ENCODE measurements around the gene TRIM33.

Gene TRIM33

DNA sequence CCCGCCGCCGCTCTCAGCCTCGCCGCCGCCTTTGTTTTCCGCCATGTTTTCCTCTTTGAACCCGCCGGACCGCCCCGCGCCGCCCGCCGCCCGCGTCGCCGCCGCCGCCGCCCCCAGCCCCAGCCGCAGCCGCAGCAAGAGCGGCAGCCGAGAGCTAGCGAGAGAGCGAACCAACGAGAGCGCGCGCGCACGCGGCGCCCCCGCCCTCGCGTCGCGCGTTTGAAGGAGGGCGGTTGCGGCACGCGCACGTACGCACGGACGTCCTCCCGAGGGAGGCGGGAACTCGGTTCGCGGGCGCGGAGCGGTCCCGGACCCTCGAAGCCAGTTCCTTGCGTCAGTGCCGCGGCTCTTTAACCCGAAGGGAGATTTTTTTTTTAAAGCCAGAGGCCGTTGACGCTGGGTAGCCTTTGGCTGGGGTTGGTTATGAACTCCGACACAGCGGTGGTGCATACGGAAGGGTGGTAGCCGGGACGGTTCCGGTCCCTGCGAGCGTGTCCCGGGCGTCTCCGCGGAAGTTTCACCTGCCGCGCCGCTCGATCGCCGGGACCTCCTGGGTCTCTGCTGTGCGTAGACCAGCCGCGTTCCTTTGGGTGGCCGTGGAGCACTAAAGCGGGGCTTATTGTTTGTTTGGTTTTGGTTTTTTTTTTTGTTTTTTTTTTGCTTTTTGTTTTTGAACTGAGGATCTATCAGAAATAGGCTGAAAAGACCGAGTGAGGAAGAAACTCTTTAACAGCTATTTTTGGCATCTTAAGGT is at the start of gene TRIM33:
Gene TRIM33, minus strand, starts transcription at position 172 of the 754 bp plus-strand sequence. Its CDS starts 127 bp downstream, at position 45.
- DNase-seq (ENCODE audit: low read depth), result peak; percentile 89

DNA sequence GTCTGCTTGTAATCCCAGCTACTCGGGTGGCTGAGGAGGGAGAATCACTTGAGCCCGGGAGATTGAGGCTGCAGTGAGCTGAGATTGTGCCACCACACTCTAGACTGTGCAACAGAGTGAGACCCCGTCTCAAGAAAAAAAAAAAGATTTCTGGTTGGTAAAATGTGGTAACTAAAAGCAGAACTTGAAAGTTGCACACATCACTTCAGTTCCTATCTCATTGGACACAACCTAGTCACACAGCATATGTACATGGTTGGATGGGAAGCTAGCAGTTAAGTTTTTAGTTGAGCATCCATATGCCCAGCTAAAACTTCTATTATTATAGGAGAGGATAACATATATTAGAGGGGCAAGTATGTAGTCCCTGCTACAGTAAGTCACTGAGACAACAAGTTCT is 48.4 kb upstream of the TRIM33 start:
- DNase-seq (ENCODE audit: low read depth), result no peak

DNA sequence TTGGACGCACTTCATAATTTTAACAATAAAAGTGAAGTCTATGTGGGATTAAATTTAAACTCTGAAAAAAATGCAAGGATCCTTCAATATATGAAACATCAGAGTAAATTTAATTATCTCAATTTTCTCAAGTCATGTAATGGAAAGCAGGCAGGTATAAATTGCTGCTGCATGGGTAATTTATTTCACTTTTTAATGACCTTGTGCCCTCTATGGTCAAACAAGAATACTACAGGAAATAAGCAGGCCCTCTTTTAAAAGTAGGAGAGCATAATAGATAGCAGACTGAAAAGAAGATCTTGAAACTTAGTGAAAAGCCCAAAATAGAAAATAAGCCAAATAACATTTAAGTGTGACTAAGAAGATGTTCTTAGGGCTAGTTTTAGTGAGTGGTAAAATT is 47.5 kb upstream of the TRIM33 start:
- DNase-seq (ENCODE audit: low read depth), result no peak

DNA sequence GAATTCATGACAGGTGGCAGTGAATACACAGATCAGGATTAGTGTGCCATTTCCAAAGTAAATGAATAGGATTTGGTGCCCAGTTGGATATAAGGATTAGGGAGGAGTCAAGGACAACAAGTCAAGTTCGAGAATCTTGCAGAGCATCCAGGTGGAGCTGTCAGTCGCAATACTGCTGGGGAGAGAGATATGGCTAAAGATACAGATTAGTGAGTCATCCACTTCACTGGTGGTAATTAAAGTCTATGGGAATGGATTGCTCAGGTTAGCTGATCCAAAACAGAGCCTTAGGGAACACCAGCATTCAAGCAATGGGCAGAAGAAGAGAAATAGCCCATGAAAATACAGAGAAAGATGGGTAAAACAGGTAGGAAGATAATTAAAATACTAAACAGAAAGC is 43.6 kb upstream of the TRIM33 start:
- DNase-seq (ENCODE audit: low read depth), result no peak

DNA sequence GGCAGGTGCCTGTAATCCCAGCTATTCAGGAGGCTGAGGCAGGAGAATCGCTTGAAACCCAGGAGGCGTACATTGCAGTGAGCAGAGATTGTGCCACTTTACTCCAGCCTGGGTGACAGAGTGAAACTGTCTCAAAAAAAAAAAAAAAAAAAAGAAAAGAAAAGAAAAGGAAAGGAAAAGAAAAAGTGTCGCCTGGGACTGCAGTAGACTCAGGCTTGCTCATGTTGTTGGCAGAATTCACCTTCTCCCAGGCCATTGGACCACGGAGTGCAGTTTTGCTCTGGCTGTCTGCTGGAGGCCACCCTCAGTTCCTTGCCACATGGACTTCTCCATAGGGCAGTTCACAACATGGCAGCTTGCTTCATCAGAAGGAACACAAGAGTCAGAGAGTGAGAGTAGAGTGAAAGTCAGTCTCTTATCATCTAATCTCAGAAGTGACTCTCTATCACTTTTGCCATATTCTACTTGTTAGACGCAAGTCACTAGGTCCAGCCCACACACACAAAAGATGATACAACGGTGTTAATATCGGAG is 41.2 kb upstream of the TRIM33 start:
- no peak for DNase-seq (ENCODE audit: low read depth)

DNA sequence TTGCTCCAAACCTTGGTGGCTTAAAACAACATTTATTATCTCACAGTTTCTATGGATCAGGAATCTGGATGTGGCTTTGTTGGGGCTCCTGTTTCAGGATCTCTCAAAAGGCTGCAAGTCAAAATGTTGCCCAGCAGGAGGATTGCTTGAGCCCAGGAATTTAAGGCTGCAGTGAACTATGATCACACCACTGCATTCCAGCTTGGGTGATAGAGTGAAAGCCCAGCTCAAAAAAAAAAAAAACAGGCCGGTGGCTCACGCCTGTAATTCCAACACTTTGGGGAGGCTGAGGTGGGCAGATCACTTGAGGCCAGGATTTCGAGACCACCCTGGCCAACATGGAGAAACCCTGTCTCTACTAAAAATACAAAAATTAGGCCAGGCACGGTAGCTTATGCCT is 40.4 kb upstream of the TRIM33 start:
- no peak for DNase-seq (ENCODE audit: low read depth)

DNA sequence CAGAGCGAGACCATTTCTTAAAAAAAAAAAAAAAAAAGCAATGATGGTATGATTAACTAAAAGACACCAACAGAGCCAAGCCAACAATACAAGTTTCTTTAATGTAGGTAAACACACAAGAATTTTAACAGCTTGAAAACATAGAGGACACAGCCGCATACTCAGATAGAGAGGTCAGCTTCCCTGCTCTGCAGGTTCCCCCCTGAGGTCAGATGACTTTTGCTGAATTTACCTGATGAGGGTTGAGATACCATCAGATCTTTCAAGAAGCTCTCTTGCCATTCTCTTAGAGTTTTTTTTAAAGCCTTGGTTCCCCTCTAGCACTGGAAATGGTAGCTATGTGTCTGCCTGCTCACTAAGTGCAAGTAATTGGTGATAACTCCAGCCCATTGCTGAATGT is 39.3 kb upstream of the TRIM33 start:
- DNase-seq (ENCODE audit: low read depth), result no peak

DNA sequence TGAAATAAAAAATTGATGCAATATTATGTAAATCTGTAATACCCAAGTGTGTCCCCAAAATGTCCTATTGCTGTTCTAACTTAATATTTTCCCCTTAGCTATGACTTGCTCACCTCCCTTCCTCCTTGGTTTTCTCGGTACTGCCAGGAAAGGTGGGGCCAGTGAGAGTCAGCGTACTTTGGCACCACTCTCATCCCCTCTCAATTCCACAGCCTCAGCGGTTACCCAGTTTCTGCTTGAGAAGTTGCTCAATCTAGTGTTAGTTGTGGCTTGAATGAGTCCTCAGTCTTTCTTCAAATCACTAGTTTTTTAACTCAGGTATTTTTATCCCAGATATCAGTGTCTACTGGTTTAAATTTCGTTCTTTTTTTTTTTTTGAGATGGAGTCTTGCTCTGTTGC is 38.1 kb upstream of the TRIM33 start:
- no peak for DNase-seq (ENCODE audit: low read depth)

DNA sequence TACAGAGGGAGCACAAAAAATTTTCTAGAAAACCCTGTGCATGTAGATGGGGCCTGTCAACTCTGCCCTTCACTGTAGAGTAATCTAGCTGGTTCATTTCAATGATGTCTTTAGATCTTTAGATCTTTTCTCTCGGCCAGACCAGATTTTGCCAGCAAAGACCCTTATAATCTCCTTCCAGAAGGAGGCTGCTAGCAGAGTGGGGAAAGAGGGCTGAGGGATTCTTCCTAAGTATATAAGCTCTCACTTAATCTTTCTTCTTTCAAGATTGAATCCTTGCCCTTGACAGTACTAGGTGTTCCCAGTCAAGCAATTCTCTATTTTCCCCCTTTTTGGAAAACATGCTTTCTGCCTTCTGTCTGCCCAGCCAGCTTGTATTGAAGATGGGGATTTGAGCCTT is 36.1 kb upstream of the TRIM33 start:
- DNase-seq (ENCODE audit: low read depth), result no peak

DNA sequence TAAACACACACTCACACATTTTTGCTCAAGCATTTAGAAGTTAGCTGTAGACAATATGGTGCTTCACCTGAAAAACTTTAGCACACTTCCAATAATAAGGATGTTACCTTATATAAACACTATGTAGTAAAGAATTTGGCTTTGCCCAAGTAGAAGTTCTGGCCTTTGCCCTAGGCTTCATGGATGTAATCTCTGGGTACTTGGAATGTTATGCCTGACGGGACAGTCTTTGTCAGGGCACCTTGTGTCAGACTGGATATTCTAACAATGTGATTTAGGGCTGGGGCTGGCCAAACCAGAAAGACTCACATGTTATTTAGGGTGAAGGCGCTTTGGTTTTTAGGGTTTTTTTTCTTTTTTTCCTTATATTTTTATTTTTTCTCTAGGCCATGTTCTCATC is 34.8 kb upstream of the TRIM33 start:
- DNase-seq (ENCODE audit: low read depth), result no peak

DNA sequence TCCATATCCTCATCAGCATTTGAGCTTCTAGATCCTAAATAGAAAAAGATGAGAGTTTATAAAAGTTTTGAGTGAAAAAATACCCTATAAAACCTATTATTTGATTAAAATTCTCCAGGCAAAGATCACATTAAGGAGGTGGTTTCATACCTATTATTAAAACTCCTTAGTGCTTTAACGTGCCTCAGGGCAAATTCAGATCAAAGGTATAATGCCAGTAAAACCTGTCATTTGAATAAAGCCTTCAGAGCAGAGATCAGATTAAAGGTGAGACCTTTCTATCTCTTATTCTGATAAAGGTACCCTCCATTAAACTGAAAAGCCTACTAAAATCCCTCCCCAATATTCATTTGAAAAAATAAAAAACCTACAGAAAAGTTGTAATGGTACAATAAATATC is 34.3 kb upstream of the TRIM33 start:
- DNase-seq (ENCODE audit: low read depth), result no peak

DNA sequence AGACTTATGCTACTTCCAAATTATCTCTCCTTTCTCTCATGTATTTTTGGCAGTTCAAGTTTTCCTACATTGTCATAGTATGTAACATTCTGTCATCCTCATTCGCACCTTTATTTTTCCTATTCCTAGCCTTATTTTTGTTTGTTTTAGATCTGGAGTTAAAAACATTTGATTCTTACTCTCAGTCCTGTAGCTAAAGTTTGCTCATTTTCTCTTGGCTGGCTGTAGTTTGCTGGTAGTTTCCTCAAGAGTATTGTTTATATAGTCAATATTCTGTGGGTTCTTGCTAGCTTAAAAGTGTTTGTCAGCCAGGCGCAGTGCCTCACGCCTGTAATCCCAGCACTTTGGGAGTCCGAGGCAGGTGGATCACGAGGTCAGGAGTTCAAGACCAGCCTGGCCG is 29.8 kb upstream of the TRIM33 start:
- no peak for DNase-seq (ENCODE audit: low read depth)

DNA sequence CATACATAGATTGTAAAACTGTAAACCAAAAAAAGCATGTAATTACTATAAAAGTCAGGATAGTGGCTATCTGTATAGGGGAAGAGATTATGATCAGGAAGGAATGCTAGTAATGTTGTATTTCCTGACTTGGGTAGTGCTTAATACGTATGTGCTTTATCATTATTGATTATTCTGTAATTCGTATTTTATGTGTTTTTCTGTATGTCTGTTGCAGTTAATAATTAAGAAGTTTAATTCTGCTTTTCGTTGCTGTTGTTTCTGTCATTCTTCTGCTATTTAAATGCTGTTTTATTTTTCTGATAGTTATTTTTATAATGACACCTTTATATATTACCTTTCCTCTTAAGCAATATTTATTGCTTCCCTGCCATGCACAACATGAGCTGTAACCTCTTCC is 29.3 kb upstream of the TRIM33 start:
- DNase-seq (ENCODE audit: low read depth), result no peak

DNA sequence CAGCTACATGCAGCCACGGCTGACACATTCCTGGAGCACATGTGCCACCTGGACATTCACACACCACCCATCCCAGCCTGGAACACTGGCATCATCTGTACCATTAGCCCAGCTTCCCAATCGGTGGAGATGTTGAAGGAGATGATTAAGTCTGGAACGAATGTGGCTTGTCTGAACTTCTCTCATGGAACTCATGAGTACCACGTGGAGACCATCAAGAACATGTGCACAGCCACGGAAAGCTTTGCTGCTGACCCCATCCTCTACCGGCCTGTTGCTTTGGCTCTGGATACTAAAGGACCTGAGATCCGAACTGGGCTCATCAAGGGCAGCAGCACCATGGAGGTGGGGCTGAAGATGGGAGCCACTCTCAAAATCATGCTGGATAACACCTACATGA is 25.0 kb upstream of the TRIM33 start:
- DNase-seq (ENCODE audit: low read depth), result no peak

DNA sequence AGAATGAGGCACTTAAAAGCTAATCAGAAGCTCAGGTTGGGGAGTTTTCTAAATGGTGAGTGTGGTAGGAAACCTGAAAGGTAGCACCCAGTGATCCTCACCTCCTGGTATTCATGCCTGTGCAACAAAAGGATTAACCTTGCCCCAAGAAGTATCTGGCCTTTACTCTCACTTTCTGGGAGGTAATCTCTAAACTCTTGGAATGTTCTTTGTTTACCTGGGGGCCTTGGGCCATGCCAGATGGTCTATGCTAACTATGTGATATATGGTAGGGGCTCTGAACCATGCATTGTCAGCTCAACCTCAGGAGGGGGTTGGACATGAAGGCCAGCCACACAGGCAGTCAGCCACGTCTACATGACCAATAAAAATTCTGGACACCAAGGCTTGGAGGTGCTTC is 24.4 kb upstream of the TRIM33 start:
- DNase-seq (ENCODE audit: low read depth), result no peak

DNA sequence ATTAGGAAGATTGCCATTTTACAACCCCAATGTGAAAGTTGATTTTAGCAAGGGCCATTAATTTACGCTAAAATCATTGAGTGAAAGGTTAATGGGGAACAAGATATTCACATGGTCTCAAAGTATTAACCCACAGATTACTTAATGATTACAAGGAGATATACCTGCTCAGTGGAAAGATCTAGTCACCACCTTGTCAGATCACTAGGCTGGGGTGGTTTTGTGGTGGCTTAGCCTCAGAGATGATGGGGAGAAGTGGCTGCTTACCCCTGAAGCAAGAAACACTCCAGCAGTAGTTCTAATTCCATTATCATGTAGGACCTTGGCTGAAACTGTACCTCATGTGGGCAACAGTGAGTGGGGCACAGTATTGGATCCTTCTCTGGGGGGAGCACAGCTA is 20.1 kb upstream of the TRIM33 start:
- DNase-seq (ENCODE audit: low read depth), result no peak

DNA sequence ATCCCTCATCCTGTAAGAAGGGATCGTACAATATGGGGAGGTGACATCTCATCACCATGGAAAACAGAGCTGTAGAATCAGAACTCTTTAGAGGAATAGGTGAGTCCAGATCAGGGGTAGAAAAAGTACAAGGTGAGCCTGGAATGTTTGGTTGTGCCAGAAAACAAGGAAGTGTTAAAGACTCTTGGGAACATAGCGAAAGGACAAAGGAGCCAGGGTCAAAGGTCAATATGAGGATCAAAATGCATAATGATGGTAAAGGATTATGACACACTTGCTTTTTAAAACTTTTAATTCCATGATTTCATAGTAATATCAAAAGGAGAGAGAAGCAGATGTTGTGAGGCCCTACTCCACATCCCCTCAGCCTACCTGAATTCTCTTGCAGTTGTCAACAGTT is 19.2 kb upstream of the TRIM33 start:
- DNase-seq (ENCODE audit: low read depth), result no peak

DNA sequence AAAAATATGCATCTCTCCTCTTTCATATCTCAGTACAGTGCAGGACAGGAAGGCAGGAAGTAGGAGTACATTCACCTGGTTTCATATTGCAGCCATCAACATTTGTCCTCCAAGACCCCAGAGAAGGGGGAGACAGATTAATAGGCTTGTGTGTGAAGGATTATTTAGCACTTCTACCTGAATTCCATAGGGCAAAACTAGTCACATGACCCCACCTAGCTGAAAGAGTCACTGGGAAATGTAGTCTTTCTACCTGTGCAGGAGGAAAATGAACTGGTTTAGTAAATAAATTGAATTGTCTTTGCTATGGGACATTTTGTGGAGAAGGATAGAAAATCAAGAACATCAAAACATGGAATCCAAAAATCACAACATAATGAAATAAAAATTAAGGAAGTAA is 13.9 kb upstream of the TRIM33 start:
- no peak for DNase-seq (ENCODE audit: low read depth)

DNA sequence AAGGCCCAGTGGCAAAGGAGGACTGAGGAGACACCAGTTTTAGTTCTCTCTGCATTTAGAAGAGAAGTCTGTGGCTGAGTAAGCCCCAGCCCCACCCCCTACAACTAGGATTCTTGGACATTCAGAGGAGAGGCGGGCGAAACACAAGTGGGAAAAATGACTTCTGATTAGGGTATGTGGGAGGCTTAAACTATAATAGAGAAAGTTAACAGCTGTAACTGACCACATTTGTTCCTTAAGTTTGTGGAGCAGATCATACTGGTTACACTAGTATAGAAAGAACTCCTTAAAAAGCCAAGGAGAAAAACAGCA is 11.2 kb upstream of the TRIM33 start:
- DNase-seq (ENCODE audit: low read depth), result no peak

DNA sequence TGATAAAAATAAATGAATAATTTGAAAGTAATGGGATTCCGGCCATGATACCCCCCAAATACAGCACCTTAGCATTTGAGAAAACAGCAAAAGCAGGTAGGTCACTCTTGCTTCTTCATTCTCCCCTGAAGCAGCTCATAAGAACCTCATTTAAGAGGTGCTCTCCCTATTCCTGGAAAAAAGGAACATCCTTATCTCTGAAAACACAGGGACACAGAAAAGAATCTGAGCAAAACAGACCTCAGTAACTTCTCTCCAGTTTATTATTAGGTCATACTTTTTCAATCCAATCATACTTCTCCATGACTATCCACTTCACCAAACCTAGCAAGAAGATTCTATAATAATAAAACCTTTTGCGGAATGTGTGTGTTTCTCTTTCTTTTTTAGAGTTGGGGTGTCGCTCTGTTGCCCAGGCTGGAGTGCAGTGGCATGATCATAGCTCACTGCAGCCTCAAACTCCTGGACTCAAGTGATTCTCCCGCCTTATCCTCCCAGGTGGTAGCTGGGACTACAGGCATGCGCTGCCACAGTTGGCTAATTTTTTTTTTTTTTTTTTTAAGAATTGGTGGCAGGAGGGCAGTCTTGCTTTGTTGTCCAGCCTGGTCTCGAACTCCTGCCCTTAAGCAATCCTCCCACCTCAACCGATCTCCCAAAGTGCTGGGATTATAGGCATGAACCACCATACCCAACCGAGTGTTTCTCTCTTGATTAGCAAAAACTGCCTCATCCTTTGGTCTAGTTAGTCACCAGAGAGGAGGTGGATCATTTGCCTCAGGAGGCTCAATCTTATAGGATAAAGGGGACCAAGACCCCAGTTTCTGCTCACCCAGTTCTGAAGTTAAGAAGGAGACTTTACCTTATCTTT is 10.6 kb upstream of the TRIM33 start:
- DNase-seq (ENCODE audit: low read depth), result no peak

DNA sequence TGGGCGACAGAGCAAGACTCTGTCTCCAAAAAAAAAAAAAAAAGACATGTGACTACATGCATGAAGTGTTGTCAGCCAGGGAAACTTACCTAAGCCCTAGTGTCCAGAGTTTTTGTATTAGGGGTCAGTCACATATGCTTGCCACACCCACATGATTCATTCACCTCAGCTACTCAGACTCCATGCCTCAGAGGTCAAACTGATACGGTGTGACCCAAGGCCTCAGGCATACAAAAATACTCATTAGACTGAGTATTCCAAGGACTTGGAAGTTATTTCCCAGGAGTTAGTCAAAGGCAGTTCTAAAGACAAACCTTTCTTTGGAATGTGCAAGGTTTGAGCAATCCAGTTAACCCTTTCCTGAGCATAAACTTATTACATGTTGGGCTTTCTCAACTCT is 6.3 kb upstream of the TRIM33 start:
- DNase-seq (ENCODE audit: low read depth), result no peak

DNA sequence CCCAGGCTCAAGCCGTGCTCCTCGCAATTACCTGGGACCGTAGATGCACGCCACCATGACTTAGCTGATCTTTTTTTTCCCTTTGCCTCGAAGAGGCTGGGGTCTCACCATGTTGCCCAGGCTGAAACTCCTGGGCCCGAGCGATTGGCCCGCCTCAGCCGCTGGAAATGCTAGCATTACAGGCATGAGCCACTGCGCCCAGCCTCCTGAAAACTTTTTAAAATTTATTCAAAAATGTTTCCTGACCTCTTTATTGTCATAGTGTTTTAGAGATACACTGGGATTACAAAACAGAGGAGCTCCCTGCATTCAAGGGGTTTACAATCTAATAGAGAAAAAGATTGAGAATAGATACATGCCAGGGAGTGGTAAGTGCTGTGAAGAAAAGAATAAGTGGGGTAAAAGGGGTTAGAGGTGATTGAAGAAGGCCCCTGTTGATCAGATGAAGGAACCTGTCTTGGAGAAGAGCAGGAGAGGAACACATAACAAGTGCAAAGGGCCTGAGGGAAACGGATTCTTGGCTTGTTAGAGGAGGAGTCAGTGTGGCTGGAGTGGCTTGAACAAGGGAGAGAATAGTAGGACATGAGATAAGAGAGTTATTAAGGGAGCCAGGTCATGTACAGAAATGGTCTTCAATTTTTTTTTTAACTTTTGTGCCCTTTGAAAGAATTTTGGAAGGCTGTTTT is 1.7 kb upstream of the TRIM33 start:
- no peak for DNase-seq (ENCODE audit: low read depth)
